Heart right ventricle (tissue), 16 donors: ENCODE results near the gene EFEMP2. TPM values are rescaled to one million over a fixed set of nuclear protein-coding genes. Genes with fewer than 3 reads are reported as not detected.

Experiments used
- ATAC-seq, 8 donors: fragments of 200-7000 bp; cut with Tn5 transposase; one replicate each; pipeline ENCODE4 v1.9.1; 2020; ENCODE audit warnings: mild to moderate bottlenecking in 8 of 8, moderate library complexity in 8 of 8, moderate number of reproducible peaks in 1 of 8
- DNase-seq, 2 donors: peaks; one replicate each; pipeline ENCODE4 v3.0.0-alpha.2; 2020
- H3K27ac ChIP-seq, 10 donors: fragments of 200-600 bp; sonication (generic) in 2 of 10; one replicate each; pipeline versions ENCODE4 v1.5.0 to v1.8.0; 2020 to 2022; ENCODE audit warnings: mild to moderate bottlenecking in 3 of 10
- H3K27me3 ChIP-seq, 7 donors: fragments of 200-600 bp; one replicate each; pipeline ENCODE4 v1.8.0; 2021 to 2022; ENCODE audit warnings: mild to moderate bottlenecking in 2 of 7
- H3K36me3 ChIP-seq, 9 donors: fragments of 200-600 bp; sonication (generic) in 1 of 9; one replicate each; pipeline versions ENCODE4 v1.5.0 to v1.8.0; 2020 to 2022; ENCODE audit warnings: mild to moderate bottlenecking in 2 of 9
- H3K4me1 ChIP-seq, 9 donors: fragments of 200-600 bp; sonication (generic) in 1 of 9; one replicate each; pipeline versions ENCODE4 v1.5.0 to v1.8.0; 2020 to 2022; ENCODE audit warnings: mild to moderate bottlenecking in 4 of 9
- H3K4me3 ChIP-seq, 10 donors: fragments of 200-600 bp; sonication (generic) in 2 of 10; one replicate each; pipeline versions ENCODE4 v1.5.0 to v1.8.0; 2020 to 2022; ENCODE audit warnings: mild to moderate bottlenecking in 7 of 10, moderate library complexity in 2 of 10
- H3K9me3 ChIP-seq, 11 donors: fragments of 200-600 bp in 10 of 11; sonication (generic) in 2 of 11; one replicate each; pipeline versions ENCODE4 v1.5.0 to v1.8.0; 2013 to 2022; ENCODE audit warnings: mild to moderate bottlenecking in 2 of 11, control low read depth in 1 of 11, moderate library complexity in 1 of 11
- CTCF ChIP-seq, 9 donors: fragments of 200-600 bp; sonication (generic) in 2 of 9; IDR thresholded peaks; one replicate each; pipeline versions ENCODE4 v1.5.0 to v1.8.0; 2021 to 2022; ENCODE audit warnings: antibody characterized with exemption in 9 of 9, mild to moderate bottlenecking in 5 of 9, moderate library complexity in 1 of 9
- WGBS, 2 donors: extraction: QIAGEN DNeasy Blood & Tissue Kit; methylation state at CpG; one replicate each; pipeline ENCODE4 v1.1.7; 2013; ENCODE audit warnings: inconsistent platforms in 1 of 2; 5-methylcytosine and 5-hydroxymethylcytosine counted together
- intact Hi-C, 10 donors: fragments of 100-400 bp; cut with DNase I; formaldehyde crosslinking; loops; one replicate each; pipeline versions ENCODE4 v1.11.1 to v1.14.2; 2022
- polyA plus RNA-seq, 2 donors: library from polyadenylated mRNA; stranded (reverse); fragments of 200-250 nt; gene quantifications; one replicate each; pipeline ENCODE4 v1.2.3, GENCODE V29; 2013
- total RNA-seq, 10 donors: library from RNA; stranded (reverse); fragmentation: NEBNext Ultra II Directional in 3 of 10; extraction: Animal tissue kit (Norgen Biotek cat#: 25700) in 3 of 10; gene quantifications; one replicate each; pipeline versions ENCODE4 v1.2.1 to v1.2.4, GENCODE V29; 2021 to 2023
- donor health status: Arrhythmogenic right ventricular cardiomyopathy.
- donor health status: ischemic (EF 13 %, LVEDD 7.1; RV severe dilation, severe dysfunction).
- donor health status: healthy with polysubstance abuse.
- donor health status: DM: no; HTN: yes; CAD: no.
- donor health status: DM: no; HTN: no; CAD: no.
- donor health status: ischemic (EF 25% LVEDD 6.9; RV normal size, moderate dysfunction).
- donor health status: ischemic (EF 25% LVEDD 5.7; RV mildly dilated, moderate dysfunction).
- donor health status: healthy.
- donor health status: DM: yes; HTN: yes; CAD: no.
- donor health status: Ischemic cardiomyopathy.
- donor health status: ischemic (EF 35%, LVEDD 5.7; RV mildly dilated, moderate dysfunction).
- donor health status: nonischemic (EF 11% LVEDD 7.7; RV severe dilation, severe dysfunction).
- donor health status: DM: yes; HTN: yes; CAD: no.
- donor health status: PGD.
- donor health status: ischemic (EF 29% LVEDD 5.4; RV normal size, mild dysfunction).
- donor health status: nonischemic (EF 23%, LVEDD 6.1; RV moderate dilation, normal function).

The EFEMP2 gene
- total and polyA plus RNA-seq, 12 donors: 54.8 to 133 (median 89.6) TPM

GRCh38 chr11:65847746-65848145 is 24.9 kb downstream of the EFEMP2 start:
- ATAC-seq: no peak
- peaks cover 0 to 4% (median 0%) of the 10 kb centered on the region in 9 donors for H3K4me1 ChIP-seq
- intact Hi-C loops: no loop called here

GRCh38 chr11:65844231-65844872 is 28.2 kb downstream of the EFEMP2 start:
- intact Hi-C loops: no loop called here
- WGBS, 2 donors: 88 to 89% methylated on average over 10 of the region's 10 CpGs
- H3K27ac ChIP-seq: no peak overlapping the region
- ATAC-seq (no peak), DNase-seq (no peak)
- no peak overlapping the region for H3K4me3 ChIP-seq
- H3K9me3 ChIP-seq: no peaks in the 10 kb centered on the region
- no peaks in the 10 kb centered on the region for H3K4me1 ChIP-seq
- TF ChIP-seq CTCF (IDR thresholded peaks at IDR 0.05): no peak
- no peaks in the 10 kb centered on the region for H3K36me3 ChIP-seq
- no peaks in the 10 kb centered on the region for H3K27me3 ChIP-seq

More at GRCh38 chr11:65847746-65848145, 24.9 kb downstream of the EFEMP2 start:
- H3K36me3 ChIP-seq: peaks cover 0 to 25% (median 16%) of the 10 kb centered on the region in 9 donors
- no peak for DNase-seq
- no peak overlapping the region for H3K27ac ChIP-seq
- H3K9me3 ChIP-seq: peaks cover 0 to 10% (median 3%) of the 10 kb centered on the region in 11 donors
- H3K4me3 ChIP-seq: no peak overlapping the region
- 82 to 86% methylated on average over 3 of the region's 3 CpGs for WGBS, 2 donors
- TF ChIP-seq CTCF (IDR thresholded peaks at IDR 0.05): no peak
- H3K27me3 ChIP-seq: no peaks in the 10 kb centered on the region

- ATAC-seq (no peak), DNase-seq (no peak)
- no peak overlapping the region for H3K27ac ChIP-seq
- WGBS, 2 donors: 93 to 97% methylated on average over 3 of the region's 3 CpGs
- H3K9me3 ChIP-seq: no peaks in the 10 kb centered on the region
- H3K36me3 ChIP-seq: no peaks in the 10 kb centered on the region
- H3K27me3 ChIP-seq: no peaks in the 10 kb centered on the region
- intact Hi-C loops: no loop called here
- no peak overlapping the region for H3K4me3 ChIP-seq
- no peak for TF ChIP-seq CTCF (IDR thresholded peaks at IDR 0.05)
- H3K4me1 ChIP-seq: no peaks in the 10 kb centered on the region
Observed at GRCh38 chr11:65843811-65844210, 28.8 kb downstream of the EFEMP2 start.

GRCh38 chr11:65842144-65842543 is 30.5 kb downstream of the EFEMP2 start:
- DNase-seq (no peak), ATAC-seq (no peak)
- Histone ChIP-seq H3K36me3 (no peaks in the 10 kb centered on the region), H3K27me3 (no peaks in the 10 kb centered on the region), H3K4me3 (no peak overlapping the region), H3K27ac (no peak overlapping the region), H3K9me3 (no peaks in the 10 kb centered on the region), H3K4me1 (no peaks in the 10 kb centered on the region)
- WGBS, 2 donors: 97 to 98% methylated on average over 4 of the region's 4 CpGs
- intact Hi-C loops: no loop called here
- TF ChIP-seq CTCF (IDR thresholded peaks at IDR 0.05): no peak
